NCI-H146 (cell line): ENCODE data around the gene SHOX.
"Not testable (repeated sequence)": the region's sequence is repeated elsewhere in the genome, so short reads cannot be mapped to it uniquely, and the experiment has no call there.

ENCODE experiments used
- DNase-seq: peaks from one replicate; lab custom pipeline; 2025; lab: John Stamatoyannopoulos, UW

SHOX gene

DNA sequence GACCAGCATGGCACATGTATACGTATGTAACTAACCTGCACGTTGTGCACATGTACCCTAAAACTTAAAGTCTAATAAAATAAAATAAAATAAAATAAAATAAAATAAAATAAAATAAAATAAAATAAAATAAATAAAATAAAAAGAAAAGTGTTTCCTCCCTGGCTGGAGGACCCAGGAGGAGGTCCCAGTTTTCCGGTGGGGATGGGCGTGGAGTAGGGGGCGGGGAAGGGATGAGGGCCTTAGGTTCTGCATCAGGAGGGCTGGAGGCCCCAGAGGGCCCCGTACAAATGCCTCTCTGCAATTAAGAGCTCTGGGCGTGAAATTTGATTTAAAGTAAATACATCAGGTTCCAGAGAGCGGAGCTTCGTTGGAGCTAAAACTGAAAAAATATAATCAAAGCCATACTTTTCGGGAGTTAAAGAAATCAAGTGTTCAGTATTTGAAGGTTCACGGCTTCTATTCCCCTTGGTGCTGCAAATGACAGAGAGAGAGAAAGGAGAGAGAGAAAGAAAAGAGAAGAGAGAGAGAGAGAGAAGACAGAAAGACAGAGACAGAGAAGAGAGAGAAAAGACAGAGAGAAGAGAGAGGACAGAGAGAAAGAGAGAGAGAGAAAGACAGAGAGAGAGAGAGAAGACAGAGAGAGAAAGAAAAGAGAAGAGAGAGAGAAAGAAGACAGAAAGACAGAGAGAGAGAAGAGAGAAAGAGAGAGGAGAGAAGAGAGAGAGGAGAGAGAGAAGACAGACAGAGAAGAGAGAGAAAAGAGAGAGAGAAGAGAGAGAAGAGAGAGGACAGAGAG is 8.7 kb upstream of the SHOX start:
- no peak for DNase-seq

DNA sequence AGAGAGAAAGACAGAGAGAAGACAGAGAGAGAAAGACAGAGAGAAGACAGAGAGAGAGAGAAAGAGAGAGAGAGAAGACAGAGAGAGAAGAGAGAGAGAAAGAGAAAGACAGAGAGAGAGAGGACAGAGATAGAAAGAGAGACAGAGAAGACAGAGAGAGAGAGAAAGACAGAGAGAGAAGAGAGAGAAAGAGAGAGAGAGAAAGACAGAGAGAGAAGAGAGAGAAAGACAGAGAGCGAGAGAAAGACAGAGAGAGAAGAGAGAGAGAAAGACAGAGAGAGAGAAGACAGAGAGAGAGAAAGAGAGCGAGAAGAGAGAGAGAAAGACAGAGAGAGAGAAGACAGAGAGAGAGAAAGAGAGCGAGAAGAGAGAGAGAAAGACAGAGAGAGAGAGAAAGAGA is 7.8 kb upstream of the SHOX start:
- not testable (repeated sequence) for DNase-seq

DNA sequence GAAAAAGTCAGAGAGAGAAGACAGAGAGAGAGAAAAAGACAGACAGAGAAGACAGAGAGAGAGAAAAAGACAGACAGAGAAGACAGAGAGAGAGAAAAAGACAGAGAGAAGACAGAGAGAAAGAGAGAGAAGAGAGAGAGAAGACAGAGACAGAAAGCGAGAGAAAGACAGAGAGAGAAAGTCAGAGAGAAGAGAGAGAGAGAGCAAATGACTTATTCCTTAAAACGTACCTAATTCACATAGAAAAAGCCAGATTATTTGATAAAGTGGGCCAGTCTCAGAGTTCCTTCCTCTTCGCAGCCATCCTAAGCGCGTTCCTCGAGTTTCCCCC is 7.4 kb upstream of the SHOX start:
- DNase-seq: no peak

DNA sequence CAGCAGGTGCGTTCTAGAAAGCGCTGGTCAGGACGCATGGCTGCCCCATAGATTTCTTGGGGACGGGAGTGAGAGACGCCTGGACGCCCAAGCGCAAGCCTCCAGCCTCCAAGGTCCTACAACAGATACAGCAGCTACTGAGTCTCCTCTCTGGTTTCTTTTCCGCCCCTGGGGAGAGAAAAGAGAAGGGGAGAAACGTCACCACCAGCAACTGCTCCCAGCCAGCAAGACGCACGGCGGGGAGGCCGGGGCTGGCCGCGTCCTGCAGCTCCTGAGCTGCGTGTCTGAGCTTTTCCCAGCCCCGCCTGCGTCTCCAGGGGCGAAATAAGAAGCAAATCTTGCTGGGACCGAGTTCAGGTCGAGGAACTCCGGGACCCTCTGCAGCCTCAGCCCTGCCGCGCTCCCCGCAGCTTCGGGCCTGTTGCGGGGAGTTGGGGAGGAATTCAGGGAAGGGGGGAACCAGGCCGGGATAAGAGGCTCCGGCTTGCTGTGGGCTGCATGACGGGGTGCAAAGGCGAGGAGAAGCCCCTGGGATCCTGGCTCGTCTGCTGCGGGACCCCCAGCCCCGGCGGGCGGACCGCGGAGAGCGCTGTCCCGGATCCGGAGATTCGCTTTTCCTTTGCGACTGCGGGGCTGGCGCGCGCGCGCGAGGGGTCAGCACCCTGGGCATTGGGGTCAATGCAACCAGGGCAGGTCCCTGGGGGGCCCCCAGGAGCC is 6.8 kb upstream of the SHOX start:
- DNase-seq: no peak

DNA sequence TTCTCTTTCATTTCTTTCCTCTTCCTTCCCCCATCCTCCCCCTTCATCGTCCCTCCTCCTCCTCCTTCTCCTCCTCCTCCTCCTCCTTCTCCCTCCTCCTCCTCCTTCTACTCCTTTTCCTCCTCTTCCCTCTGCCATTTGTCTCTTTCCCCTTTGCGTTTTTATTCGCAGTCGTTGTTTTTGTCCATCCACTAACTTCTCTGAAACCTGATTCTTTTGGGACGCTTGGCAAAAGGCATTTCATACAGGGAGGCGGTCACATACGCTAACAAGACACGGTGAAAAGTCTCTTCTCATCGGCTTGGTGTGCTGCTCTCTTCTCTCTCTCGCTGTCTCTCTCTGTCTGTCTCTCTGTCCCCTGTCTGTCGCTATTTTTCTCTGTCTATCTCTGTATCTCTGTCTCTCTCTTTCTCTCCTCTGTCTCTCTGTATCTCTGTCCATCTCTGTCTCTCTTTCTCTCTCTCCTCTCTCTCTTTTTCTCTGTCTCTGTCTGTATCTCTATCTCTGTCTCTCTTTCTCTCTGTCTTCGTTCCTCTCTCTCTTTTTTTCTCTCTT is 5.4 kb upstream of the SHOX start:
- no peak for DNase-seq

DNA sequence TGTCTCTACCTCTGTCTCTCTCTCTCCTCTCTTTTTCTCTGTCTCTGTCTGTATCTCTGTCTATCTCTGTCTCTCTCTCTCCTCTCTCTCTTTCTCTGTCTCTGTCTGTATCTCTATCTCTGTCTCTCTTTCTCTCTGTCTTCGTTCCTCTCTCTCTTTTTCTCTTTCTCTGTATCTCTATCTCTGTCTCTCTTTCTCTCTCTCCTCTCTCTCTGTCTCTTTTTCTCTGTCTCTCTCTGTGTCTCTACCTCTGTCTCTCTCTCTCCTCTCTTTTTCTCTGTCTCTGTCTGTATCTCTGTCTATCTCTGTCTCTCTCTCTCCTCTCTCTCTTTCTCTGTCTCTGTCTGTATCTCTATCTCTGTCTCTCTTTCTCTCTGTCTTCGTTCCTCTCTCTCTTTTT is 4.5 kb upstream of the SHOX start:
- not testable (repeated sequence) for DNase-seq

DNA sequence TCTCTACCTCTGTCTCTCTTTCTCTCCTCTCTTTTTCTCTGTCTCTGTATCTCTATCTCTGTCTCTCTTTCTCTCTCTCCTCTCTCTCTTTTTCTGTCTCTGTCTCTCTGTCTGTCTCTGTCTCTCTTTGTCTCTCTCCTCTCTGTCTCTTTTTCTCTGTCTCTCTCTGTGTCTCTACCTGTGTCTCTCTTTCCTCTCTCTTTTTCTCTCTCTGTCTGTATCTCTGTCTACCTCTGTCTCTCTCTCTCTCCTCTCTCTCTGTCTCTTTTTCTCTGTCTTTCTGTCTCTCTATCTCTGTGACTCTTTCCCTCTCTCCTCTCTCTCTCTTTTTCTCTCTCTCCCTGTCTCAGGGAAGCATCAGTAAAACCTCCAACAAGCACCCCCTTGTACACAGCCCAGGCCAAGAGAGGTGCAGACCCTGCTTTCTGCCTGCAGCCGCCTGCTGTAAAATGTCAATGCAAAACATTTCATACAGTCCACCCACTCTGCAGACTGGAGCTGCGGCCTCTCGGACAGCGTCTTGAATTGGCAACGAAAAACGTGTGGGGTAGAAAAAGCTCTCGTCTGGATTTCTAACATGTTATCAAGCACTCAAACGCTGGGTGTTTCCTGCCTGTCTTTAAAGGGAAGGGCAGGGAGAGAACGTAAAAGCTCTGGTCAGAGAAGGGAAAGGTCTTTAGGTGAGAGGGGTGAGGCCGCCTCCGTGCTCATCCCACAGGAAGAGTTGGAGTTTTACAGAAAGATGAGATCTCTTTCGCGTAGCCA is 3.7 kb upstream of the SHOX start:
- DNase-seq: no peak

DNA sequence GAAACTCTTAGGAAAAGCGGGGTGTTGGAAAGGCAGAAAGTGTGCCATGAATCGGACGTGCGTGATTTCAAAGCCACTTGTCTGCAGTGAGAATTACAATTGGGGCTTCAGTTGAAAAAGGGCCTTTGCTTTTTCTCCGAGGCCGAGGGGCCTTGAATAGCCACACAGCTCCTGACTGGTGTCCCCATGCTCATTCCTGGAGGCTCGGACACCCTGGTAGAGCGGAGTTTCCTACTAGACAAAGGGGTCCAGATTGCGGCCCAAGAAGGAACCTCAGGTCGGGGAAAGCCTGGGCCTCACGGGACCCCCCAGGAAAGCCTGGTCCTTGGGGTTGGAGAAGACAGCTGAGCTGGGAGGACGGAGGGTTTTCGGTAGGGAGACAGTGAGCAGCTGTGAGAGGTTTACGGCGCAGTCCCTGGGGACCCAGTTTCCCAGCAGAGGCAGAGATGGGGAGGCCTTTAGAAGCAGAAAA is 3.0 kb upstream of the SHOX start:
- no peak for DNase-seq

DNA sequence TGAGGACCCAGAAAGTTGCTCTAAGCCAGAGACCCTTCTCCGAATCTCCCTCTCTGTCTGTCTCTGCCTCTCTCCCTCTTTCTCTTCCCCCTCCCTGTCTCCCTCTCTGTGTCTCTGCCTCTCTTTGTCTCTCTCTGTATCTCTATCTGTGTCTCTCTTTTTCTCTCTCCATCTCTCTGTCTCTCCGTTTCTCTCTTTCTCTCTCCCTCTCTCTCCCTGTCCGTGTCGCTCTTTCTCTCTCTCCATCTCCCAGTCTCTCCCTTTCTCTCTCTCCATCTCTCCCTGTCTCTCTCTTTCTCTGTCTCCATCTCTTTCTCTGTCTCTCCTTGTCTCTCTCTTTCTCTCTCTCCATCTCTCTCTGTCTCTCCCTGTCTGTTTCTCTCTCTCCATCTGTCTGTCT is 2.6 kb upstream of the SHOX start:
- no peak for DNase-seq

DNA sequence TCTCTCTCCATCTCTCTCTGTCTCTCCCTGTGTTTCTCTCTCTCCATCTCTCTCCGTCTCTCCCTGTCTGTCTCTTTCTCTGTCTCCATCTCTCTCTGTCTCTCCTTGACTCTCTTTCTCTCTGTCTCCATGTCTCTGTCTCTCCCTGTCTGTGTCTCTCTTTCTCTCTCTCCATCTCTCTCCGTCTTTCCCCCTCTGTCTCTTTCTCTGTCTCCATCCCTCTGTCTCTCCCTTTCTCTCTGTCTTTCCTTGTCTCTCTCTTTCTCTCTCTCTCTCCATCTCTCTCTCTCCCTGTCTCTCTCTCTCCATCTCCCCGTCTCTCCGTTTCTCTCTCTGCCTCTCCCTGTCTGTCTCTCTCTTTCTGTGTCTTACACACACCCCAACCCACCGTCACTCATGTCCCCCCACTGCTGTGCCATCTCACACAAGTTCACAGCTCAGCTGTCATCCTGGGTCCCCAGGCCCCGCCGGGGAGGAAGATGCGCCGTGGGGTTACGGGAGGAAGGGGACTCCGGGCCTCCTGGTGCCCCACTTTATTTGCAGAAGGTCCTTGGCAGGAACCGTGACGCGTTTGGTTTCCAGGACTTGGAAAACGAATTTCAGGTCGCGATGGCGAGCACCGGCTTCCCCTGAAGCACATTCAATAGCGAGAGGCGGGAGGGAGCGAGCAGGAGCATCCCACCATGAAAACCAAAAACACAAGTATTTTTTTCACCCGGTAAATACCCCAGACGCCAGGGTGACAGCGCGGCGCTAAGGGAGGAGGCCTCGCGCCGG is 1.2 kb upstream of the SHOX start:
- no peak for DNase-seq

DNA sequence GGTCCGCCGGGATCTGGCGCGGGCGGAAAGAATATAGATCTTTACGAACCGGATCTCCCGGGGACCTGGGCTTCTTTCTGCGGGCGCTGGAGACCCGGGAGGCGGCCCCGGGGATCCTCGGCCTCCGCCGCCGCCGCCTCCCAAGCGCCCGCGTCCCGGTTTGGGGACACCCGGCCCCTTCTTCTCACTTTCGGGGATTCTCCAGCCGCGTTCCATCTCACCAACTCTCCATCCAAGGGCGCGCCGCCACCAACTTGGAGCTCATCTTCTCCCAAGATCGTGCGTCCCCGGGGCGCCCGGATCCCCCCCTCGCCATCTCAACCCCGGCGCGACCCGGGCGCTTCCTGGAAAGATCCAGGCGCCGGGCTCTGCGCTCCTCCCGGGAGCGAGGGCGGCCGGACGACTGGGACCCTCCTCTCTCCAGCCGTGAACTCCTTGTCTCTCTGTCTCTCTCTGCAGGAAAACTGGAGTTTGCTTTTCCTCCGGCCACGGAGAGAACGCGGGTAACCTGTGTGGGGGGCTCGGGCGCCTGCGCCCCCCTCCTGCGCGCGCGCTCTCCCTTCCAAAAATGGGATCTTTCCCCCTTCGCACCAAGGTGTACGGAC is 482 bp upstream of the SHOX start:
- DNase-seq: no peak

DNA sequence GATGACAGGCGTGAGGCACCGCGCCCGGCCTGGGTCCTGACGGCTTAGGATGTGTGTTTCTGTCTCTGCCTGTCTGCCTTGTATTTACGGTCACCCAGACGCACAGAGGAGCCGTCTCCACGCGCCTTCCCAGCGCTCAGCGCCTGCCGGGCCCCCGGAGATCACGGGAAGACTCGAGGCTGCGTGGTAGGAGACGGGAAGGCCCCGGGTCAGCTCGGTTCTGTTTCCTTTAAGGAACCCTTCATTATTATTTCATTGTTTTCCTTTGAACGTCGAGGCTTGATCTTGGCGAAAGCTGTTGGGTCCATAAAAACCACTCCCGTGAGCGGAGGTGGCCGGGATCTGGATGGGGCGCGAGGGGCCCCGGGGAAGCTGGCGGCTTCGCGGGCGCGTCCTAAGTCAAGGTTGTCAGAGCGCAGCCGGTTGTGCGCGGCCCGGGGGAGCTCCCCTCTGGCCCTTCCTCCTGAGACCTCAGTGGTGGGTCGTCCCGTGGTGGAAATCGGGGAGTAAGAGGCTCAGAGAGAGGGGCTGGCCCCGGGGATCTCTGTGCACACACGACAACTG is 1.3 kb downstream of the SHOX start:
- no peak for DNase-seq

DNA sequence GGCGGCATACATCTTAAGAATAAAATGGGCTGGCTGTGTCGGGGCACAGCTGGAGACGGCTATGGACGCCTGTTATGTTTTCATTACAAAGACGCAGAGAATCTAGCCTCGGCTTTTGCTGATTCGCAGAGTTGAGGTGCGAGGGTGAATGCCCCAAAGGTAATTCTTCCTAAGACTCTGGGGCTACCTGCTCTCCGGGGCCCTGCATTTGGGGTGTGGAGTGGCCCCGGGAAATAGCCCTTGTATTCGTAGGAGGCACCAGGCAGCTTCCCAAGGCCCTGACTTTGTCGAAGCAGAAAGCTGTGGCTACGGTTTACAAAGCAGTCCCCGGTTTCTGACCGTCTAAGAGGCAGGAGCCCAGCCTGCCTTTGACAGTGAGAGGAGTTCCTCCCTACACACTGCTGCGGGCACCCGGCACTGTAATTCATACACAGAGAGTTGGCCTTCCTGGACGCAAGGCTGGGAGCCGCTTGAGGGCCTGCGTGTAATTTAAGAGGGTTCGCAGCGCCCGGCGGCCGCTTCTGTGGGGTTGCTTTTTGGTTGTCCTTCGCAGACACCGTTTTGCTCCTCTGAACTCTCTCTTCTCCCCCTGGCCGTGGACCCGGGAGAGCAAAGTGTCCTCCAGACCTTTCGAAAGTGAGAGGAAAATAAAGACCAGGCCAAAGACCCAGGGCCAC is 1.9 kb downstream of the SHOX start:
- no peak for DNase-seq

DNA sequence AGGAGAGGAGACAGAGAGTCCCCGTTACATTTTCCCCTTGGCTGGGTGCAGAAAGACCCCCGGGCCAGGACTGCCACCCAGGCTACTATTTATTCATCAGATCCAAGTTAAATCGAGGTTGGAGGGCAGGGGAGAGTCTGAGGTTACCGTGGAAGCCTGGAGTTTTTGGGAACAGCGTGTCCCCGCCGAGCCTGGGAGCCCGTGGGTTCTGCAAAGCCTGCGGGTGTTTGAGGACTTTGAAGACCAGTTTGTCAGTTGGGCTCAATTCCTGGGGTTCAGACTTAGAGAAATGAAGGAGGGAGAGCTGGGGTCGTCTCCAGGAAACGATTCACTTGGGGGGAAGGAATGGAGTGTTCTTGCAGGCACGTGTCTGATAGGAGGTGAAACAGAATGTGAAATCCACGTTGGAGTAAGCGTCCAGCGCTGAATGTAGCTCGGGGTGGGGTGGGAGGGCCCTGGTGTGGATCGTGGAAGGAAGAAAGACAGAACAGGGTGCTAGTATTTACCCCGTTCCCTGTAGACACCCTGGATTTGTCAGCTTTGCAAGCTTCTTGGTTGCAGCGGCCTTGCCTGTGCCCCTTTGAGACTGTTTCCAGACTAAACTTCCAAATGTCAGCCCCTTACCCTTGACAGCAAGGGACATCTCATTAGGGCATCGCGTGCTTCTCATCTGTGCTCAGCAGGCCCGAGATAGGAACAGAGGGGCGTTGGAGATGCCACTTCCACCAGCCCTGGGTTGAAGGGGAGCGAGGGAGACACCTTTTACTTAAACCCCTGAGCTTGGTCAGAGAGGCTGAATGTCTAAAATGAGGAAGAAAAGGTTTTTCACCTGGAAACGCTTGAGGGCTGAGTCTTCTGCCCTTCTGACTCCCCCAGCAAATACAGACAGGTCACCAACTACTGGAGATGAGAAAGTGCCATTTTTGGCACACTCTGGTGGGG is 2.7 kb downstream of the SHOX start:
- DNase-seq: no peak

DNA sequence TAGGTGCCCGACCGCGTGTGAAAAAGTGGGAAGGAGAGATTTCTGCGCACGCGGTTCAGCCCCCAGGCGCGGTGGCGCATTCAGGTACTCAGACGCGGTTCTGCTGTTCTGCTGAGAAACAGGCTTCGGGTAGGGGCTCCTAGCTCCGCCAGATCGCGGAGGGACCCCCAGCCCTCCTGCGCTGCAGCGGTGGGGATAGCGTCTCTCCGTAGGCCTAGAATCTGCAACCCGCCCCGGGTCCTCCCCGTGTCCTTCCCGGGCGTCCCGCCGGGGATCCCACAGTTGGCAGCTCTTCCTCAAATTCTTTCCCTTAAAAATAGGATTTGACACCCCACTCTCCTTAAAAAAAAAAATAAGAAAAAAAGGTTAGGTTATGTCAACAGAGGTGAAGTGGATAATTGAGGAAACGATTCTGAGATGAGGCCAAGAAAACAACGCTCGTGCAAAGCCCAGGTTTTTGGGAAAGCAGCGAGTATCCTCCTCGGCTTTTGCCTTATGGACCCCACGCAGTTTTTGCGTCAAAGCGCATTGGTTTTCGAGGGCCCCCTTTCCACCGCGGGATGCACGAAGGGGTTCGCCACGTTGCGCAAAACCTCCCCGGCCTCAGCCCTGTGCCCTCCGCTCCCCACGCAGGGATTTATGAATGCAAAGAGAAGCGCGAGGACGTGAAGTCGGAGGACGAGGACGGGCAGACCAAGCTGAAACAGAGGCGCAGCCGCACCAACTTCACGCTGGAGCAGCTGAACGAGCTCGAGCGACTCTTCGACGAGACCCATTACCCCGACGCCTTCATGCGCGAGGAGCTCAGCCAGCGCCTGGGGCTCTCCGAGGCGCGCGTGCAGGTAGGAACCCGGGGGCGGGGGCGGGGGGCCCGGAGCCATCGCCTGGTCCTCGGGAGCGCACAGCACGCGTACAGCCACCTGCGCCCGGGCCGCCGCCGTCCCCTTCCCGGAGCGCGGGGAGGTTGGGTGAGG is 3.7 kb downstream of the SHOX start:
- no peak for DNase-seq

DNA sequence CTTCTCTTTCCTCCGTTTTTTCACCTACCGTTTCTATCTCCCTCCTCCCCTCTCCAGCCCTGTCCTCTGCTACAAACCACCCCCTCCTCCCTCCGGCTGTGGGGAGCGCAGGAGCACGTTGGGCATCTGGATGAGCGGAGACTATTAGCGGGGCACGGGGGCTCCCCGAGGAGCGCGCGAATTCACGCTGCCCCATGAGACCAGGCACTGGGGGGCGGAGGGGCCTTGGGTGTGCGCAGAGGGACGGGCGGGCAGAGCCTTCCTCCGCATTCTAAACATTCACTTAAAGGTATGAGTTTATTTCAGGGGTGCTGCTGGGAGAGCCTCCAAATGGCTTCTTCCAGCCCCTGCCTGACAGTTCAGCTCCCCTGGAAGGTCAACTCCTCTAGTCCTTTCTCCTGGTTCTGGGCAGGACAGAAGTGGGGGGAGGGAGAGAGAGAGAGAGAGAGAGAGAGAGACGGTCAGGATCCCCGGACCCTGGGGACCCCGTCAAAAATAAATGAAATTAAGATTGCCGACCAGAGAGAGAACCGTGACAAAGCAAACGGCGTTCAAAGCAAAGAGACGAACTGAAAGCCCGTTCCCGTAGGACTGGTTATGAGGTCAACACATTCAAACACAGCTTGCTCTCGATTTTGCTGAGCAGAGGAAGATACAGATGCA is 5.0 kb downstream of the SHOX start:
- DNase-seq: no peak

DNA sequence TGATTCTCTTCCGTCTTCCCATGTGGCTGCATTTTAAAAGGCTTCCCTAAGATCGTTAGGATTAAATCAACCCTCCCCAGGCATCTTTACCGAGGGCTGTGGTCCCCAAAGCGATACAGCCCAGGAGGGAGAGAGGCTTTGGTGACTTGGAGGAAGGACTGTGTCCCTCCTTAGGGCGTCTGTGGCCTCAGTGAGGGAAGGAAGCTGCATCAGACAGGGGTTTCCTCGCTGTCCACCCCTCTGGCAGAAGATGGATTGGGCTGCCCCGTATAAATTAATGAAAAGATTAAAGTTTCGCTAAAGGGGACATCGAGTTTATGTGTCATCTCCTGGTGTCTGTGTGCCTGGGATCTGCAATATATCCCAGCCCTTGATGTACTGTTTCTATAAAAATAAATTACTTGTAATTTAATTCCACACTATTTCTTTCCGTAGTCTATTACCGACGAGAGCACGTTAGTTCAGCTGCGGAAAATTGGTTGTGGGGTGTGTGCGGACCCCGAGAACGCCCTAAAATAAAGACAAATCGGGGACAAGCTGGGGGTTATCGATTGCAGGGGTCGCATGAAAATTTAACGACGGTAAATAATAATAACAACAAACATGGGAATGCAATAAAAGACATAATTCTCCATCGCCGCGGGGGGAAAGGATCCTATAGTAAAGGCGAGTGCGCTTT is 6.5 kb downstream of the SHOX start:
- DNase-seq: no peak
